22Rv1 (cell line): ENCODE data around the gene ARFGAP1.
A peak's percentile ranks its signal among the peaks of the same experiment; 100 is the strongest.

ENCODE experiments used
- H3K27ac ChIP-seq: fragments of 450-650 bp; 2 replicates; pipeline ENCODE4 v1.5.1; 2017
- CTCF ChIP-seq: fragments of 450-650 bp; IDR thresholded peaks from 2 replicates; pipeline ENCODE4 v1.5.1; 2017; ENCODE audit warnings: mild to moderate bottlenecking
- ZFX ChIP-seq: fragments of 450-650 bp; IDR thresholded peaks from 2 replicates; pipeline ENCODE4 v1.6.1; 2017; ENCODE audit warnings: antibody characterized with exemption, borderline replicate concordance

The ARFGAP1 gene

GRCh38 chr20:63227260-63227659, 45.4 kb upstream of the ARFGAP1 start:
- no peak for TF ChIP-seq CTCF
- TF ChIP-seq ZFX = no peak
- no peak overlapping the region for H3K27ac ChIP-seq

- TF ChIP-seq CTCF = no peak
- no peak for TF ChIP-seq ZFX
- H3K27ac ChIP-seq = no peak overlapping the region
These were observed 43.8 kb upstream of the ARFGAP1 start for GRCh38 chr20:63228806-63229205.

- TF ChIP-seq ZFX (no peak), CTCF (peak; percentile 78)
- no peak overlapping the region for H3K27ac ChIP-seq
These were observed 41.8 kb upstream of the ARFGAP1 start for GRCh38 chr20:63230800-63231268.

GRCh38 chr20:63232235-63233060, 40.2 kb upstream of the ARFGAP1 start:
- no peak overlapping the region for H3K27ac ChIP-seq

GRCh38 chr20:63233061-63233344, 39.6 kb upstream of the ARFGAP1 start:
- no peak for TF ChIP-seq CTCF
- TF ChIP-seq ZFX = no peak
- no peak overlapping the region for H3K27ac ChIP-seq

More at GRCh38 chr20:63232235-63233060, 40.2 kb upstream of the ARFGAP1 start:
- TF ChIP-seq CTCF (no peak), ZFX (no peak)

GRCh38 chr20:63233924-63234323, 38.7 kb upstream of the ARFGAP1 start:
- TF ChIP-seq ZFX (no peak), CTCF (no peak)
- no peak overlapping the region for H3K27ac ChIP-seq

GRCh38 chr20:63234693-63235398, 37.8 kb upstream of the ARFGAP1 start:
- no peak overlapping the region for H3K27ac ChIP-seq
- TF ChIP-seq ZFX (no peak), CTCF (peak; percentile 77)
